HL-60 (cell line): ENCODE measurements around the gene SLC23A2.
A peak's percentile ranks its signal among the peaks of the same experiment; 100 is the strongest.

ENCODE experiments used
- DNase-seq, 2 experiments: peaks; one replicate each; pipeline ENCODE4 v3.0.0-alpha.2; 2010 to 2020; ENCODE audit warnings: low read depth in 1 of 2, low spot score in 1 of 2
- H3K27ac ChIP-seq: fragments of 250-450 bp; sonication (Bioruptor Pico); replicated peaks from 2 replicates; pipeline ENCODE4 v1.5.1; 2020; ENCODE audit warnings: mild to moderate bottlenecking, moderate library complexity
- H3K27me3 ChIP-seq: fragments of 250-450 bp; sonication (Bioruptor Pico); 2 replicates; pipeline ENCODE4 v1.5.1; 2021; ENCODE audit warnings: mild to moderate bottlenecking, moderate library complexity; ENCODE audit not compliant: insufficient read depth, poor library complexity, severe bottlenecking
- H3K4me3 ChIP-seq: replicated peaks from 2 replicates; pipeline ENCODE4 v1.5.1; 2011; ENCODE audit warnings: mild to moderate bottlenecking, control low read depth, low read length; ENCODE audit not compliant: insufficient read depth
- GABPA ChIP-seq: IDR thresholded peaks from 2 replicates; pipeline ENCODE4 v1.6.1; 2012; ENCODE audit warnings: low read depth
- POLR2AphosphoS5 ChIP-seq: IDR thresholded peaks from 2 replicates; pipeline ENCODE4 v1.6.1; 2012; ENCODE audit warnings: low read depth
- SPI1 ChIP-seq: IDR thresholded peaks from 2 replicates; pipeline ENCODE4 v1.6.1; 2012; ENCODE audit warnings: low read depth, mild to moderate bottlenecking, borderline replicate concordance
- TF ChIP-seq, protein P1 (sequence below): IDR thresholded peaks from 2 replicates; pipeline ENCODE4 v1.6.1; 2012; ENCODE audit warnings: low read depth; ENCODE audit not compliant: insufficient replicate concordance
- TF ChIP-seq, protein P2 (sequence below): IDR thresholded peaks from one replicate; pipeline ENCODE4 v1.5.1; 2011; ENCODE audit warnings: low read length, control low read depth, inconsistent platforms; ENCODE audit not compliant: insufficient read depth

Gene SLC23A2

GRCh38 chr20:4829514-4830215, 171.6 kb downstream of the SLC23A2 start:
- H3K27ac ChIP-seq, result peak overlapping the region; percentile 90
- DNase-seq, result peak; percentile 86 to 97
- TF ChIP-seq POLR2AphosphoS5, result peak; percentile 27; the same call in 1 of the 2 replicates
- TF ChIP-seq GABPA, result no peak
- TF ChIP-seq, protein P1, sequence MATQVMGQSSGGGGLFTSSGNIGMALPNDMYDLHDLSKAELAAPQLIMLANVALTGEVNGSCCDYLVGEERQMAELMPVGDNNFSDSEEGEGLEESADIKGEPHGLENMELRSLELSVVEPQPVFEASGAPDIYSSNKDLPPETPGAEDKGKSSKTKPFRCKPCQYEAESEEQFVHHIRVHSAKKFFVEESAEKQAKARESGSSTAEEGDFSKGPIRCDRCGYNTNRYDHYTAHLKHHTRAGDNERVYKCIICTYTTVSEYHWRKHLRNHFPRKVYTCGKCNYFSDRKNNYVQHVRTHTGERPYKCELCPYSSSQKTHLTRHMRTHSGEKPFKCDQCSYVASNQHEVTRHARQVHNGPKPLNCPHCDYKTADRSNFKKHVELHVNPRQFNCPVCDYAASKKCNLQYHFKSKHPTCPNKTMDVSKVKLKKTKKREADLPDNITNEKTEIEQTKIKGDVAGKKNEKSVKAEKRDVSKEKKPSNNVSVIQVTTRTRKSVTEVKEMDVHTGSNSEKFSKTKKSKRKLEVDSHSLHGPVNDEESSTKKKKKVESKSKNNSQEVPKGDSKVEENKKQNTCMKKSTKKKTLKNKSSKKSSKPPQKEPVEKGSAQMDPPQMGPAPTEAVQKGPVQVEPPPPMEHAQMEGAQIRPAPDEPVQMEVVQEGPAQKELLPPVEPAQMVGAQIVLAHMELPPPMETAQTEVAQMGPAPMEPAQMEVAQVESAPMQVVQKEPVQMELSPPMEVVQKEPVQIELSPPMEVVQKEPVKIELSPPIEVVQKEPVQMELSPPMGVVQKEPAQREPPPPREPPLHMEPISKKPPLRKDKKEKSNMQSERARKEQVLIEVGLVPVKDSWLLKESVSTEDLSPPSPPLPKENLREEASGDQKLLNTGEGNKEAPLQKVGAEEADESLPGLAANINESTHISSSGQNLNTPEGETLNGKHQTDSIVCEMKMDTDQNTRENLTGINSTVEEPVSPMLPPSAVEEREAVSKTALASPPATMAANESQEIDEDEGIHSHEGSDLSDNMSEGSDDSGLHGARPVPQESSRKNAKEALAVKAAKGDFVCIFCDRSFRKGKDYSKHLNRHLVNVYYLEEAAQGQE, result no peak
- TF ChIP-seq SPI1, result peak; percentile 93
- TF ChIP-seq, protein P2, sequence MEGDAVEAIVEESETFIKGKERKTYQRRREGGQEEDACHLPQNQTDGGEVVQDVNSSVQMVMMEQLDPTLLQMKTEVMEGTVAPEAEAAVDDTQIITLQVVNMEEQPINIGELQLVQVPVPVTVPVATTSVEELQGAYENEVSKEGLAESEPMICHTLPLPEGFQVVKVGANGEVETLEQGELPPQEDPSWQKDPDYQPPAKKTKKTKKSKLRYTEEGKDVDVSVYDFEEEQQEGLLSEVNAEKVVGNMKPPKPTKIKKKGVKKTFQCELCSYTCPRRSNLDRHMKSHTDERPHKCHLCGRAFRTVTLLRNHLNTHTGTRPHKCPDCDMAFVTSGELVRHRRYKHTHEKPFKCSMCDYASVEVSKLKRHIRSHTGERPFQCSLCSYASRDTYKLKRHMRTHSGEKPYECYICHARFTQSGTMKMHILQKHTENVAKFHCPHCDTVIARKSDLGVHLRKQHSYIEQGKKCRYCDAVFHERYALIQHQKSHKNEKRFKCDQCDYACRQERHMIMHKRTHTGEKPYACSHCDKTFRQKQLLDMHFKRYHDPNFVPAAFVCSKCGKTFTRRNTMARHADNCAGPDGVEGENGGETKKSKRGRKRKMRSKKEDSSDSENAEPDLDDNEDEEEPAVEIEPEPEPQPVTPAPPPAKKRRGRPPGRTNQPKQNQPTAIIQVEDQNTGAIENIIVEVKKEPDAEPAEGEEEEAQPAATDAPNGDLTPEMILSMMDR, result no peak
- H3K4me3 ChIP-seq, result peak overlapping the region; percentile 20
- H3K27me3 ChIP-seq, result no peaks in the 10 kb centered on the region

DNA sequence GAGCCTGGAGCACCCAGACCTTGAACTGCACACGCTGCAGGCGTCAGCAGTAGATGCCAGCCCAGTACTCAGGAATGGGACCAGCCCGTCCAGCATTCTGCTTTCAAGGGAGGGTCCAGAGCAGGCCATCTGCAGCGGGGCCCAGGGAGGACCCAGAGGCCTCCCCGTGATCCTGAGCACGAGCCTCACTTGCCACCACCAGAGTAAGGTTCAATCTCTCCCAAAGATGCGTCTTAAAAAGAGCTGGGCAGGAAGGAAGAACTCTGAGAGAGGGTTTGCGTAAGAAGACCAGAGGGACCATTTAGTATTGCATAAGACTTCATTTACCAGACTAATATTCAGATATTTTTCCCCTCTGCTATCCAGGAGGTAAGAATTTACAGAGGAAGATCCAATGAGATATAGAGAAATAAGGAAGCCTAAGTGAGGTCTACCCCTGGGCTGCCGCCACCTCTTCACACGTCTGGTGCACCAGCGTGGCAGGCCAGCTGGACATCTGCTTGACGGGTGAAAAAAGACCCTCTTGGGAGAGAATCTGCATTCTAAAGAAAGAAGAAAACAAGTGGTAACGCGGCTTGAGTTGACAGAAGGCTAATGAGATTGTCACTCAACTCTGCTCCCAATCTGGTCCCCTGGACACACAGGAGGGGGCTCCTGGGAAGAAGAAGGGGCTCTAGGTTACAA, 172.3 kb downstream of the SLC23A2 start:
- Histone ChIP-seq H3K27me3 (no peaks in the 10 kb centered on the region), H3K4me3 (peak overlapping the region; percentile 20), H3K27ac (peak overlapping the region; percentile 90)
- TF ChIP-seq SPI1, result no peak
- no peak for TF ChIP-seq GABPA
- TF ChIP-seq, protein P1, result no peak
- TF ChIP-seq, protein P2, result no peak
- TF ChIP-seq POLR2AphosphoS5, result no peak
- DNase-seq, result peak; percentile 63 to 85

DNA sequence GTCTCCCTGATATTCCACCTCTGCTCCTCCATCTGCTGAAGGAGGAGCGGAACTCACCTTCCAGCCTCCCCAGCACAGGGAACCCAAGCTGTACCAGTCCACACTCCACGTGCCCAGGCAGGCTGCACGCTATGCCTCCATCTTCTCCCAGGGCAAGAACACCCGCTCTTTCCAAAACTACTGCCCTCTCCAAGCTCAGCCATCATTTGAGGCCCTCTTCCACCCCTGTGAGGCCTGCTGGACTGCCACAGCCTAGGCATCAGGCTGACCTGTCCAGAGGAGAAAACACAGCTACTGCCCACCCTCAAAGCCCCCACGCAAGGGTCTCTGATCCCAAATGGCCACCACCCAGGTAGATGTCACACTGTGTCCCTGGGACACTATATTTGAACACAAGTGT, 179.7 kb downstream of the SLC23A2 start:
- H3K4me3 ChIP-seq, result peak overlapping the region; percentile 67
- no peak for TF ChIP-seq SPI1
- no peak for TF ChIP-seq GABPA
- TF ChIP-seq, protein P2, result no peak
- no peak for TF ChIP-seq POLR2AphosphoS5
- TF ChIP-seq, protein P1, result no peak
- peak overlapping the region; percentile 98 for H3K27ac ChIP-seq

More for the DNA sequence above, 179.7 kb downstream of the SLC23A2 start:
- no peak for DNase-seq
- H3K27me3 ChIP-seq, result no peaks in the 10 kb centered on the region
